HG02938 (cell line): ENCODE data around the gene WNT3.
"Not testable (repeated sequence)": the region's sequence is repeated elsewhere in the genome, so short reads cannot be mapped to it uniquely, and the experiment has no call there.

Experiments used
- ATAC-seq: cut with Tn5 transposase; IDR thresholded peaks from one replicate; pipeline ENCODE4 v1.9.1; 2021; ENCODE audit warnings: mild to moderate bottlenecking, moderate library complexity; ENCODE audit not compliant: unreplicated experiment

WNT3 gene

DNA sequence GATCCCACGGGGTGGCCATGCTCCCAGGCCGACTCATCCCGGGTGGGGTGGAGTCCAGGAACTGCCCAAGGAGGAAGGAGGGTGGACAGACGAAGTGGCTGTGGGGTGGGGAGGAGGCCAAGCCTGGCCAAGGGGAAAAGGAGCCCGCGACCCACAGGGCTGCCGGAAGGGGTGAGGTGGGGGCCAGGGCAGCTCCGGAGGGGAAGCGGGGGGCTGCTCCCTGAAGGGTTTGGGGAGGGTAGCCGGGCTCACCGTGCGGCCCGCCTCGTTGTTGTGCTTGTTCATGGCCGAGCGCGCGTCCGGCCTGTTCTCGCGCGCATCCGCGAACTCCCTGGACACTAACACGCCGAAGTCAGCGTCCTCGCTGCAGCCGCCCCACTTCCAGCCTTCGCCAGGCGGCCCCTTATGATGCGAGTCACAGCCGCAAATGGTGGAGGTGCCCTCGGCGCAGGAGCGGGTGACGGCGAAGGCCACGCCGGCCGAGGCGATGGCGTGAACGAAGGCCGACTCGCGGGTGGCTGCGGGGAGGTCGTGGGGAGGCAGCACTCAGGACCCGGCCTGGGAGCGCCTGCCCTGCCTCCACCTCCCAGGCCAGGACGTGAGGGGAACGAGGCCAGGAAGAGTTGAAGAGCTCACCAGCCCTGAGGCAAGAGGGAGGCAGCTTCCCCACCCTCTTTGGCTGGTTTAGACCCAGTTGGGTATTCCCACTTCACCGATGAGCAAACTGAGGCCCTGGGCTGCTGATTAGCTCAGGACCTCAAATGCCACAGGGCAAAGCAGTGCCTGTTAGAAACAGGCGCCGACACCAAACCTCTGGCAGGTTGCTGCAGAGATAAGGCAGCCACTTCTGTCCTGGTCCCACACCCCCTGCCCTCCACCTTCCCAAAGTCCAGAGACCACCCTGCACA lies 48.7 kb downstream of the WNT3 start:
- ATAC-seq, result no peak

DNA sequence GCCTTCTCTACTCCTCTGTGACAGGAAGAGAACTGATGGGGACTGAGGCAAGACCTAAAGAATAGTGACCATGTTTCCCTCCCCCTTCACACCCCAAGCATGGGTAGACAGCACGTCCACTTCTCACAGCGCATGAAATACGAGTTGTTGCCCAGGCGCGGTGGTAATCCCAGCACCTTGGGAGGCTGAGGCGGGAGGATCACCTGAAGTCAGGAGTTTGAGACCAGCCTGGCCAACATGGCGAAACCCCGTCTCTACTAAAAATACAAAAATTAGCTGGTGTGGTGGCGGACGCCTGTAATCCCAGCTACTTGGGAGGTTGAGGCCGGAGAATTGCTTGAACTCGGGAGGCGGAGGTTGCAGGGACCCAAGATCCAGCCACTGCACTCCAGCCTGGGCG lies 49.6 kb downstream of the WNT3 start:
- not testable (repeated sequence) for ATAC-seq

DNA sequence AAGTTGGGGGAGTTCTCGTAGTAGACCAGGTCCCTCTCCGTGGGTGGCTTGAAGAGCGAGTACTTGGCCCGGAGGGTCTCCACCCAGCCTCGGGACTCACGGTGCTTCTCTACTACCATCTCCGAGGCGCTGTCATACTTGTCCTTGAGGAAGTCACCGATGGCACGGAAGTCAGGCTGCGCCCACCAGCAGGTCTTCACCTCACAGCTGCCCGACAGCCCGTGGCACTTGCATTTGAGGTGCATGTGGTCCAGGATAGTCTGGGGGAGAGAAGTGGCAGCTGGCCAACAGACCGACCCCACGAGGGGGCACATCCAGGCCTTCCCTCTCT lies 50.0 kb downstream of the WNT3 start:
- no peak for ATAC-seq

DNA sequence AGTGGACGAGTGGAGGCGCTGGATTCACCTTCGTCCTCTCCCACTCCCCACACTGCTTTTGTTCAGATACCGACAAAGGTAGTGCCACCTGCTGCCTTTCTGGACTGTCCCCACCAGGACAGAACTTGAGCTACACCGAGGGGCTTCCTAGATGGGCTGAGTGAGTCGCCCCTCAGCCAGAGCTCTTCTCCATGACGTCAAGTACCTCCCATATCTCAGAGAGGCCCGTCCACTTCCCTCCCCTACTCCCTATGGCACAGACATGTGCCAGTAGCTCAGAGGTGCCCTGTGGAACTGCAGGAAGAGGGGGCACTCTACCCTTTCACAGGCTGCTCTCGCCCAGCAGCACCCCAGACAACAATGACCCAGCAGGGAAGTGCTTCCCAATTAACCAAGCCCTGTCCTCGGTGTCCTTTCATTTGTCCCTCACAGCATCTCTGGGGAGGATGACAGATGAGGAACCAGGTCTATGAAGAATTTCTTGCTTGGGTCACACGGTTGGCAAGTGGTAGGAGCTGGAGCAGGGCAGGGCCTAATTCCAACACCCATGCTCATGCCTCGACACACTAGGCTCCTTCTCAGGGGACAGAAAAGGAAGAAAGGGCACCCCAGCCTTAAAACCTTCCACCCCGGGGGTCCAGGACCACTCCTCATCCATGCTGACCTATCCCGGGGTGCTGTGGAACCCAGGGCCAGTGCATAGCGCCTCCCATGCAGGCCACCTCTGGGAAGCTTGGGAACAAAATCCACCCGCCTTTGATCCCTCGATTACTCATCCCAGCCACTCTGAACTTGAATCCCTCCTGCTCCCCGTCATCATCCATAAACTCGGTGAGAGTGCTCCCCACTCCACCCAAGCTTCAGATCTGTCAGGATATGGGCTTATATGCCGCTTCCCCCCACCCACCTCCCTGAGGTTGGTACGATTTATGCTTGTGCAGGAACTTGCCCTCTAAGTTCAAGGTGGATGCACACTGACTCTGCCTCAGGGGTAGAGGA lies 51.7 kb downstream of the WNT3 start:
- ATAC-seq, result no peak

DNA sequence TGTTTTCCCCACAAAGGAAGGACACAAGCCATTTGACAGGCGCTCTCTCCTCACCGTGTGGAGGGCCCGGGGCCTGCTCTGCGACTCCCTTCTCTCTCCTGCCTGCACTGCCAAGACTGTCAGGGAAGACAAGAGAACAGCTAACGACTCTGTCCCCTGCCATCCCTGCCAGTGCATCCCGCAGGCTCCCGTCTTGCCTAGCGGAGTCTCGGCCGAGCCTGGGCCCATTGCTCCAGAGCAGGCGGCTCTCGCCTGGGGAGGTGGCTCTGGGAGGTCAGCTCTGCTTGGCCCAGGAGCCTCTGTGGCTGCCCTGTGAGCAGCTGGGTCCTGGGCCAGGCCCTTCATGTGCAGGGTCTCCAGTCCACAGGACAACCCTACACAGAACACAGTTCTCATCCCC lies 53.0 kb downstream of the WNT3 start:
- no peak for ATAC-seq

DNA sequence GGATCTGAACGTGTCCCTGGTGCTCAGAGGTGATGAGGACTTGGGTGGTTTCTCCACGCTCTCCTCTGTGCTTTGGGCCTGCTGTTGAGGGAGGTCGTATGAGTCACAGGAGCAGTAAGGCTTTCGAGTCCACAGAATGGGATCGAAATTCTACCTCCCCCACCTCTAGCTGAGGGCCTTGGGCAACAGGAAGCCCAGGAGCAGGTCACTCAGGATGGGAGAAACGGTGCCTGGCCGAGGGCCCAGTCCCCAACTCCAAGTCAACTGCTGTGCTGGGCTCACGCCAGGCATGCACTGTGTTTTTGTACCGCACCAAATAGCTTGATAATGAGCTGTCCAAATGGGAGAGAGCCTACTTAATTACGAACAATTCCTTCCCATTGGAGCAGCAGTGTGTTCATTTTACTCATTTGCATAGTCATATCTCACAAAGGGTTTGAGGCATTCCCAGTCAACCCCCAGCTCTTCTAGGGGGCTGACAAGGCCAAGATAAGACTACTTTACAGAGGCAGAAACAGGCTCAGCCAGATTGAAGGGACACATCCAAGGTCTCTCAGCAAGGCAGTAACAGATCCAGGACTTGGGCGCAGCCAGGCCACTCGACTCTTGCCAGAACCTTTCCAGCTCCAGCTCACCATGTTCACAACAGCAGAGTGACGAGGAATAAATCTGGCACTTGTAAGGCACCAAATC lies 53.6 kb downstream of the WNT3 start:
- ATAC-seq, result no peak

DNA sequence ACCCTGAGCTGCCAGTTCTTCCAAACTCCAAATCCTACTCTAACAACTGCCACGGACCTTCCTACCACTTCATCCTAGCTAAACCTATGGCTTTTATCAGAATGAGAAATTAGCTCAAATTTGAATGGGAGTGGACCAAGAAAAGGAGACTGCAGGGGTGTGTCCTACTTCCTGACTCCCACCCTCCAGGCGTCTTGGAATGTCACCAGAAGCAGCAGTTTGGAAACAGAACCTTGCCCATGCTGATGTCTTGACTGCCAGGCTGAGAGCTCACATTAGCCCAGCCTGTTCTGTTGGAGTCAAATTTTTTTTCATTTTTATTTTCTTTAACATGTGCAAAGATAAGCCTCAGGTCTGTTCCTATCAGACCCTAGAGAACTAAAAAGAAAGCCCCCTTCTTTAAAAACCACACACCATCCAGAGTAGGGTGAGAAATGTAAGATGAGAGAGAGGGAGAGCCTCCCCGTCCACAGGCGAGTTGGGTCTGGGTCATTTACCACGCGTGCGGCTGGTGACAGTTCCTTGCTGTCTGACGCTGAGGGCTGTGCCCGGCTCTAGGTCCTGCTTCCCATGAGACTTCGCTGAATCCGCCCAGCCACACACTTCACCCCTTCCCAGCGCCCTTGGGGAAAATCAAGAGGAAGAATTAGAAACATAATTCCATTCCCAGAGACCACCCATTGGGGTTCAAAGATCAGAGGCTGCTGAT lies 54.3 kb downstream of the WNT3 start:
- ATAC-seq, result no peak

DNA sequence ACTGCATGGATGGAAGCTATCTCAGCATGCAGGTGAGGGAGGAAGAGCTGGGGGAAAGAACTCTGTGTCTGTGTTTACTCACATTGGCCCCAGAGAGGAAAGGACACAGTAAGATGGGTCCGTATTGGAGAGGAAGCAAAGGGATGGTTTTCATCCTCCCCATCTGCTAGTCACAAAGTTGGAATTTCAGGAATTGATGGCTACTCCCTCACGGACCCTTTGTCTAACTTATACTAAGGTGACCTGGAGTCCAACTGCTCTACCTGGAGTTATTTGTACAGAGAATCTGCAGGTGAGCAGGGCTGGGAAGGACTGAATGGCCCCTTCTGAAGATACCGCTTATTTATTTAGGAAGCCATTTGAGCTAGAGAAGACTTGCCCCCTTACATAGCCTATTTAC lies 55.1 kb downstream of the WNT3 start:
- no peak for ATAC-seq

DNA sequence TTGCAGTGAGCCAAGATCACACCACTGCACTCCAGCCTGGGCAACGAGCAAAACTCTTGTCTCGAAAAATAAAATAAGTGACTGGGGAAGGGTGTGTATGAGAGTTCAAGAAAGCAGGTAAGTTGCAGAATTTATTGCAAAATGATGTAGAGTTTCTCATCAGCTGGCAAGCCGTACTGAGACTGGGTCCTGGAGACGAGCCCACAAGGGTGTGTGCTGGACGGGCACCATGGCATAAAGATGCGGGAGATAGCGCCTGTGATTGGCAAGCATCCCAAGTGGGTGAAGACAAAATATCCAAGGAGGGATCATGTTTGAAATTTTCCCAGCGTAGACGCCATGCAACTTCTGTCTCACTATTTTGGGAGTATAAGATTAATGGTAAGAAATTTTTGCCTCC lies 59.4 kb downstream of the WNT3 start:
- no peak for ATAC-seq

DNA sequence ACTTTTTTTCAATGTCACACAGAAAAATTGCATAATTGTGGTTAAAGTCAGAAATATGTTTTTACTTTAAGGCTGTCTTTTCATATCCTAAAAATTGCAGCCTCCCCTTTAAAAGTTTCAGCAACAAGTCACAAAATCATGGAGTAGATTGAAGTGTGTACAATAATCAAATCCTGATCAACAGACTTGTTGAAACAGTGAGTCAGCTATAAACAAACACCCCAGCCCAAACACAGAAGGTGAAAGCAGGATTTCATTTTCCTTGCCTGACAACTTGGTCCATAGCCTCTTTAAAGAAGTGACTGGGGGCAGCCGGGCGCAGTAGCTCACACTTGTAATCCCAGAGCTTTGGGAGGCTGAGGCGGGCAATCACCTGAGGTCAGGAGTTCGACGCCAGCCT lies 59.9 kb downstream of the WNT3 start:
- ATAC-seq, result no peak

DNA sequence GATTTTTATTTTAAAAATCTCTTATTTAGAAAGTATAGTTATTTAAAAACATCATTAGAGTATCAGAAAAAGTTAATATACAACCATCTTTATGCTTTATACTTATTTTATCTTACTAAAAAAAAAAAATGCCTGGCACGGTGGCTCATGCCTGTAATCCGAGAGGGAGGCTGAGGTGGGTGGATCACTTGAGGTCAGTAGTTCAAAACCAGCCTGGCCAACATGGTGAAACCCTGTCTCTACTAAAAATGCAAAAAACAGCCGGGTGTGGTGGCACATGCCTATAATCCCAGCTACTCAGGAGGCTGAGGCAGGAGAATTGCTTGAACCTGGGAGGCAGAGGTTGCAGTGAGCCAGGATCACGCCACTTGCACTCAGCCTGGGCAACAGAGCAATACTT lies 60.9 kb downstream of the WNT3 start:
- not testable (repeated sequence) for ATAC-seq

DNA sequence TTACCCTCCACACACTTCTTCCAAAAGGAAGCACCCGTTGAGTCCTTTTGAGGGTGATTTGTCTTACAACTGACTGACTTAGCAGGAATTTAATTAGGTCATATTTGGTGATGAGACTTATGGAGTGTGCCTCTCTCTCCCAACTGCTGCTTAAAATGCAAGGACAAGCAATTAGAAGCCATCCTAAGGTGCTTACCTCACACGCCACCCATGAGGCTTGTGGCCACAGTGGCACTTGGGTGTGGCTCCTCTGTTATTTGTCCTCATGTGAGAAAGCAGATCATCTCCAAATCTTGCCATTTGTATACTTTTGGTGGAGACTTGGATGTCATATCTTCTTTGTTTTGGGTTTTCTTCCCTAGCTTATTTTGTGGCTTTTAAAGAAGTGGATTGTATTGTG lies 61.6 kb downstream of the WNT3 start:
- no peak for ATAC-seq

DNA sequence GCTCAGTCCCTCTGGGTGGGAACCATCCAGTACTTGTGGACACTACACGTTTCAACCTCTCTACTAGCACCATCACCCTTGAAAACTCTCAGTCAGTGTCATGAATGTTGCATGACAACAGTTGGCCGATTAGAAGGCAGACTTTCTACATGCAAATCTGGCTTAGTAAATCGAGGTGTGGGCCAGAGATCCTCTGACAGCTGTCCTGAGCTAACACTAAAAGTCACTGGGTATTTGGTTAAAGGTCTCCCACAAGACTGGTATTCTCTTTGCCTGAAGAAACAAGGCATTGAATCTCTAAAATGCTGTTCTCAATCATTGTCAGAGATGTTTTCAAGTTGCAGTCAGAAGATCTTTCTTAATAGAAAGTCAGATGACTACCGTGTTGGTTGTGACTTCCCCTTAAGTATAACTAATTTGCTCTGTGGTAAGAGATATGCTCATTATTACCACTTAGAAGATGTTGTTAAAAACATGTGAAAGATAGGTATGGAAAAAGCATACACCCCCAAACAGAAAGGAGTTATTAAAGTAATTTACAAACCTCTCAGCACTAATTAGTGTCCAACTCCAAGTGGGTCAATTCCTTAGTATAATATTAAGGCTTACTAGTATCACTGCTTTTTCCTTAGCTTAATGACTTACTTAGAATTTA lies 62.3 kb downstream of the WNT3 start:
- no peak for ATAC-seq

DNA sequence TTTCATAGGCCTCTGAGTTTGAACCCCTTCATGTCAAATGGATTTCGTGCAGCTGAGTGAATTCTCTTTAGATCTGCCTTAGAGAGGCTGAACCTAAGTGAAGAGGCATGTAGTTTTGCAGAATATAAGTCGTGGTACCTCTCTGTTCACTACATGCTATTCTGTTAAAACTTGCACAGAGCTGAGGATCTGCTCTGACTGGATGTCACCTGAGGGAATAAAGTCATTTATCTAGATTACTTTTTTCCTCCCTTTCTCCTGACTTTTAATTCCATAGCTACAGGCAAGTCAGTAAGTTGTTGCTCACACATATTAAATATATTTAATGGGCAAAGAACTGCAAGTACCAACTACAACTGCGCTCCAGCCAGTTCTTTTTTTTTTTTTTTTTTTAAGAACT lies 64.7 kb downstream of the WNT3 start:
- no peak for ATAC-seq

DNA sequence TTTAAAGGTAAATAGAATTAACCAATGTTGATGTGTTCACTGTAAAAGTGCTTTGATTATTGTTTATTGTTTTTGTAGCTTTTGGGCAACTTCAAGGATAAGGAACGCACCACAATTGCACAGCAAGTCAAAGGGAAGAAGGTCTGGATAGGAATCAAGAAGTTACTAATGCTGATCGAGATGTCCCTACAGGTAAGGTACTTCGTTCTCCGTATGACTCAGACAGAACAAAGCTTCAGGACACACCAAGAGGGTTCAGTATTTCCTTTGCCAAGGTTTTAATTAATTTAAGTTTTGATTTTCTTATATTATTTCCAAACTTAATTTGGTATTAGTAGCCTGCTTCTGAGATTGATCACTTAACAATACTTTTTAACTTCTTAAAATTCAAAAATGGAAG lies 67.1 kb downstream of the WNT3 start:
- ATAC-seq, result no peak

DNA sequence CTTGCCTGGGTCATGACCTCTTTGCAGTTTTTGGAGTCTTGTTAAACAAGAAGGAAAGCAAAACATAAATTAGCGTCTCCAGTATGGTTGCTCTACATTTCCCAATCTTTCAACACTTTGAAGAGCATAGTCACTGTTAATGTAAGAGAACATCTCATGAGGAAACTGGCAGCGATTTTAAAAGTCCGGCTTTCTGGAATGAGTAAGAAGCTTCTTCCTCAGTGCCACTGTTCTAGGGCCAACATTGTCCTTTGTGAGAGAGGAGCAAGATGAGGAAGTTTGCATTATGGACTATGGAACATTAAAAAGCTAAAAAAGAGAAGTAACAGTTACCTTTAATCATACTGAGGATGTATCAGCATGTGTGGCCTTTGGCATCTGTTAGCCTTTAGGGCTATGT lies 73.1 kb downstream of the WNT3 start:
- no peak for ATAC-seq

DNA sequence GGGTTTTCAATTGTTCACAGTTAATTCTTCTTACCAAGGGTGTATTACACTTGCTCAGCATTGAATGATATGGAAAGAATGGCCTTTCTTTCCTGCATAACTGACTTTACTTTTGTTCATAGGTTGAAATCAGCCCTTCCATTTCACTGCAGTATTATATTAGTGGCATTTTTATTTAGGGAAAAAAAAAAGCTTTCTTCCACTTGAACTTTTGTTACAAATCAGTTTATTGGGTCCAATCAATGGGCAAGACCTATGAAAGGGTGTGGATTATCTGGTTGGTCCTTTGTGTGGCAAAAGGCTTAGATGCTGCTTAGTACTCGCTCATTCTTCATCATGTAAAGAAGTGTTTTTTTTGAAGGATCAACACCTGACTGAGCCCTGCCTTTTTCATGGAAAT lies 74.1 kb downstream of the WNT3 start:
- ATAC-seq, result no peak

DNA sequence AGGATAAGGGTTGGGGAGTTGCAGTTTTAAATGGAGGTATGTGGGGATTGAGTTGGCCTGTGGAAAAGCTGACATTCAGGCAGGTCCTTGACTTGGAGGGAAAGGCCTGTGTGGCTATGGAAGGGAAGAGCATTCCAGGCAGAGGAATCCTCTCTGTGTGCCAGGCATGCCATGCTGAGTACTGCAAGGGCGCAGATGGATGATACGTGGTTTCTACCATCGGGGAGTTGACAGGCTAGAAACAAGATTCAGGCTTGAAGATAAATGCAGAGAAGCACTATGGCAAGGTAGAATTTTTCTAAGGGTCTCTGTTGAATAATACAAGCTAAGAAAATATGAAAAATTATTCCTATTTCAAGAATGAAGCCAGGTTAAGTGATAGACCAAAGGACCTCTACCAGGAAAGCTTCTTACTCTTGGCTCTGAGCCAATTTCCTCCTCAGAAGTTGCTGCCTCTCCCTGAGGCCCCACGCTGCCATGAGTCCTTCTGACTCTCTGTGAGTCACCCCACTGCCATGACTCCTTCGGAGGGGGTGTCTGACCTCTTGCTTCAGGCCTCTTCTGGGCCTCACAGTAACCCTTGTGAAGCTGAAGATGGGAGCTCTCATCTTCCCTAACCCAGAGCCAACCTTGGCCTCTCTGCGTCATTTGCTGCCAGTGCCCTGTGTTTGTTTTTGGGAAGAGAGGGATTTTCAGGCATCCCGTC lies 75.8 kb downstream of the WNT3 start:
- ATAC-seq, result no peak

DNA sequence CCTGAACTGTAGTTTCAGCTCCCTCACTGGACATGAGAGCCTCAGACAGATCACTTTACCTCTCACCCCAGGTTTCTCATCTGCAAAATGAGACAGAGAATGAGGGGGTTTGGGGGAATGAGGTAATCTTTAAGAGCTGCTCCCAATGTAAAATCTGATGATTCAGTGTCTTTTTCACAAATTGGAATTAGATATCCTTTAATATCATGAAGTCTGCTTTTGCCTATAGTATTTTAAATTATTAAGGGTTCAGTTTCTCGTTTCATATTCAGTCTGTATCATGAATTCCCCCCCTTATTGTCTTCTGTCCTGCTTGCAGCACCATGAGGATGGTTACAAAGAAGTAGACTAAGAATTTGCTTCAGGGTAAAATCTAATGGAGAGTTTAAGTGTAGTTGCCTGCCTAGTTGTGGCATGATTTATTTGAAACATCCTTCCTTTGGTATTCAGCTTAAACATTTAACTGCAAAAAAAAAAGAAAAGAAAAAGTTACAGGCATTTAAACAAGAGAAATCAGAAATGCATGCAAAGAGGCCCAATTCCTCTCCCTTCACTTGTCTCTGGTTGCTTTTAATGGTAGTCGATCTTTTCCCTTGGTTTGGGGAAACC lies 77.3 kb downstream of the WNT3 start:
- ATAC-seq, result no peak
